ENCODE data around the gene PASK.

GRCh38 chr2:241082341-241083090, 66.8 kb downstream of the PASK start:
- no peak for TF ChIP-seq USF1 (IDR thresholded peaks at IDR 0.05)
- TF ChIP-seq MAX (IDR thresholded peaks at IDR 0.05): no peak
- TF ChIP-seq REST (IDR thresholded peaks at IDR 0.05; ENCODE audit: low read depth): no peak
- no peak for TF ChIP-seq TEAD4 (IDR thresholded peaks at IDR 0.05)
- TF ChIP-seq TAF1 (IDR thresholded peaks at IDR 0.05; ENCODE audit: low read depth): no peak
- TF ChIP-seq YY1 (IDR thresholded peaks at IDR 0.05; ENCODE audit: low read depth): no peak
- no peak for TF ChIP-seq RAD21 (IDR thresholded peaks at IDR 0.05; ENCODE audit: low read depth)
